H9 (cell line): Measurements from ENCODE around the gene HSPA4. TPM values are rescaled to one million over a fixed set of nuclear protein-coding genes. Genes with fewer than 3 reads are reported as not detected.

ENCODE experiments used
- DNase-seq: peaks from one replicate; pipeline ENCODE4 v3.0.0-alpha.2; 2017
- H2AFZ ChIP-seq: one replicate; pipeline ENCODE4 v1.6.1; 2013; ENCODE audit warnings: mild to moderate bottlenecking, low read length, control low read depth, moderate library complexity
- H2AK5ac ChIP-seq: 2 replicates; pipeline ENCODE4 v1.6.1; 2013; ENCODE audit warnings: low read length, control low read depth, mixed read lengths; ENCODE audit not compliant: insufficient read length
- H2BK120ac ChIP-seq: one replicate; pipeline ENCODE4 v1.6.1; 2013; ENCODE audit warnings: low read depth, mild to moderate bottlenecking, low read length, control low read depth, inconsistent platforms; ENCODE audit not compliant: poor library complexity, severe bottlenecking
- H2BK12ac ChIP-seq: 2 replicates; pipeline ENCODE4 v1.6.1; 2013; ENCODE audit warnings: low read length, control low read depth, mixed read lengths, low read depth; ENCODE audit not compliant: insufficient read length
- H2BK15ac ChIP-seq: 2 replicates; pipeline ENCODE4 v1.6.1; 2013; ENCODE audit warnings: low read depth, low read length, control low read depth
- H2BK20ac ChIP-seq: one replicate; pipeline ENCODE4 v1.6.1; 2013; ENCODE audit warnings: low read depth, mild to moderate bottlenecking, low read length, control low read depth, inconsistent platforms; ENCODE audit not compliant: poor library complexity, severe bottlenecking
- H2BK5ac ChIP-seq: 2 replicates; pipeline ENCODE4 v1.6.1; 2013; ENCODE audit warnings: low read length, control low read depth, mixed read lengths; ENCODE audit not compliant: insufficient read length
- H3K14ac ChIP-seq: 2 replicates; pipeline ENCODE4 v1.6.1; 2013; ENCODE audit warnings: low read length, control low read depth; ENCODE audit not compliant: insufficient read depth
- H3K18ac ChIP-seq: 2 replicates; pipeline ENCODE4 v1.6.1; 2013; ENCODE audit warnings: low read depth, mild to moderate bottlenecking, mixed read lengths, low read length, control low read depth; ENCODE audit not compliant: insufficient read length
- H3K23ac ChIP-seq: 2 replicates; pipeline ENCODE4 v1.6.1; 2013; ENCODE audit warnings: low read length, control low read depth, mixed read lengths, low read depth; ENCODE audit not compliant: insufficient read length
- H3K23me2 ChIP-seq: 2 replicates; pipeline ENCODE4 v1.6.1; 2013; ENCODE audit warnings: low read depth, mild to moderate bottlenecking, mixed read lengths, low read length, control low read depth; ENCODE audit not compliant: insufficient read length, poor library complexity, severe bottlenecking
- H3K27ac ChIP-seq: 2 replicates; pipeline ENCODE4 v1.5.1; 2013; ENCODE audit warnings: low read length, control low read depth, mixed read lengths, low read depth; ENCODE audit not compliant: insufficient read length
- H3K27me3 ChIP-seq: 2 replicates; pipeline ENCODE4 v1.6.1; 2013; ENCODE audit warnings: low read length, control low read depth, inconsistent platforms; ENCODE audit not compliant: insufficient read depth
- H3K4ac ChIP-seq: 2 replicates; pipeline ENCODE4 v1.6.1; 2013; ENCODE audit warnings: low read depth, mild to moderate bottlenecking, control low read depth, inconsistent platforms, low read length, moderate library complexity
- H3K4me1 ChIP-seq: 2 replicates; pipeline ENCODE4 v1.6.1; 2013; ENCODE audit warnings: low read length, control low read depth, inconsistent platforms; ENCODE audit not compliant: insufficient read depth
- H3K4me2 ChIP-seq: 2 replicates; pipeline ENCODE4 v1.6.1; 2013; ENCODE audit warnings: low read length, control low read depth, mixed read lengths; ENCODE audit not compliant: insufficient read length, insufficient read depth
- H3K56ac ChIP-seq: 2 replicates; pipeline ENCODE4 v1.6.1; 2013; ENCODE audit warnings: low read depth, mild to moderate bottlenecking, mixed read lengths, low read length, control low read depth; ENCODE audit not compliant: insufficient read length
- H3K79me1 ChIP-seq: 2 replicates; pipeline ENCODE4 v1.6.1; 2013; ENCODE audit warnings: low read depth, mild to moderate bottlenecking, moderate library complexity, low read length, control low read depth, inconsistent platforms; ENCODE audit not compliant: insufficient read depth, poor library complexity, severe bottlenecking
- H3K79me2 ChIP-seq: 2 replicates; pipeline ENCODE4 v1.6.1; 2013; ENCODE audit warnings: low read length, control low read depth, inconsistent platforms; ENCODE audit not compliant: insufficient read depth
- H3K9ac ChIP-seq: 2 replicates; pipeline ENCODE4 v1.6.1; 2013; ENCODE audit warnings: low read length, control low read depth, mixed read lengths; ENCODE audit not compliant: insufficient read length; ENCODE audit errors: extremely low read depth
- H3K9me3 ChIP-seq: one replicate; pipeline ENCODE4 v1.6.1; 2013; ENCODE audit warnings: low read depth, low read length, inconsistent platforms; ENCODE audit not compliant: control insufficient read depth
- H3T11ph ChIP-seq: one replicate; pipeline ENCODE4 v1.6.1; 2013; ENCODE audit warnings: mild to moderate bottlenecking, low read length, control low read depth, inconsistent platforms
- H4K20me1 ChIP-seq: one replicate; pipeline ENCODE4 v1.6.1; 2013; ENCODE audit not compliant: control insufficient read depth, insufficient read length, insufficient read depth
- H4K5ac ChIP-seq: 2 replicates; pipeline ENCODE4 v1.6.1; 2013; ENCODE audit warnings: low read depth, mild to moderate bottlenecking, mixed read lengths, low read length, control low read depth; ENCODE audit not compliant: insufficient read length
- H4K8ac ChIP-seq: replicated peaks from 2 replicates; pipeline ENCODE4 v1.6.1; 2013; ENCODE audit warnings: low read length, control low read depth, mixed read lengths, low read depth; ENCODE audit not compliant: insufficient read length
- H4K91ac ChIP-seq: 2 replicates; pipeline ENCODE4 v1.6.1; 2013; ENCODE audit warnings: low read depth, mild to moderate bottlenecking, moderate library complexity, mixed read lengths, low read length, control low read depth; ENCODE audit not compliant: insufficient read length
- H3K27ac Mint-ChIP-seq, 3 experiments: 2 replicates in 2 of 3; 3 replicates in 1 of 3; pipeline ENCODE4 v1.8.0; 2020 to 2021; ENCODE audit warnings: mixed read lengths in 3 of 3, mild to moderate bottlenecking in 1 of 3, moderate library complexity in 1 of 3
- H3K27me3 Mint-ChIP-seq: 2 replicates; pipeline ENCODE4 v1.8.0; 2021; ENCODE audit warnings: low read depth, mild to moderate bottlenecking, moderate library complexity, mixed read lengths
- H3K36me3 Mint-ChIP-seq, 3 experiments: 2 replicates in 2 of 3; 3 replicates in 1 of 3; pipeline ENCODE4 v1.8.0; 2020 to 2021; ENCODE audit warnings: low read depth in 3 of 3, mixed read lengths in 3 of 3; ENCODE audit not compliant: insufficient read depth in 1 of 3
- H3K4me1 Mint-ChIP-seq, 2 experiments: 2 replicates each; pipeline ENCODE4 v1.8.0; 2020; ENCODE audit warnings: mixed read lengths in 2 of 2
- H3K4me3 Mint-ChIP-seq, 2 experiments: 2 replicates in 1 of 2; 3 replicates in 1 of 2; pipeline ENCODE4 v1.8.0; 2020 to 2021; ENCODE audit warnings: mild to moderate bottlenecking in 2 of 2, mixed read lengths in 2 of 2, moderate library complexity in 1 of 2
- H3K9me3 Mint-ChIP-seq, 2 experiments: 2 replicates in 1 of 2; 3 replicates in 1 of 2; pipeline ENCODE4 v1.8.0; 2020; ENCODE audit warnings: mild to moderate bottlenecking in 2 of 2, mixed read lengths in 2 of 2, moderate library complexity in 1 of 2
- WGBS: extraction: QIAGEN DNeasy Blood & Tissue Kit; methylation state at CpG from one replicate; pipeline ENCODE4 v1.1.7; 2013; ENCODE audit warnings: missing lambda C conversion rate, low lambda C conversion rate, mixed read lengths; ENCODE audit not compliant: insufficient read length; ENCODE audit errors: extremely low coverage; 5-methylcytosine and 5-hydroxymethylcytosine counted together
- total RNA-seq: library from RNA; stranded (reverse); gene quantifications from 2 replicates; pipeline ENCODE4 v1.2.1, GENCODE V29; 2021
- TF ChIP-seq, protein P1 (sequence below): fragments of 200-600 bp; sonication (generic); conservative IDR thresholded peaks from 3 replicates; pipeline ENCODE4 v1.8.0; 2021; ENCODE audit warnings: antibody characterized with exemption, mild to moderate bottlenecking

HSPA4 gene
- total RNA-seq, 1 experiment from 2014 or later = 293 TPM

DNA sequence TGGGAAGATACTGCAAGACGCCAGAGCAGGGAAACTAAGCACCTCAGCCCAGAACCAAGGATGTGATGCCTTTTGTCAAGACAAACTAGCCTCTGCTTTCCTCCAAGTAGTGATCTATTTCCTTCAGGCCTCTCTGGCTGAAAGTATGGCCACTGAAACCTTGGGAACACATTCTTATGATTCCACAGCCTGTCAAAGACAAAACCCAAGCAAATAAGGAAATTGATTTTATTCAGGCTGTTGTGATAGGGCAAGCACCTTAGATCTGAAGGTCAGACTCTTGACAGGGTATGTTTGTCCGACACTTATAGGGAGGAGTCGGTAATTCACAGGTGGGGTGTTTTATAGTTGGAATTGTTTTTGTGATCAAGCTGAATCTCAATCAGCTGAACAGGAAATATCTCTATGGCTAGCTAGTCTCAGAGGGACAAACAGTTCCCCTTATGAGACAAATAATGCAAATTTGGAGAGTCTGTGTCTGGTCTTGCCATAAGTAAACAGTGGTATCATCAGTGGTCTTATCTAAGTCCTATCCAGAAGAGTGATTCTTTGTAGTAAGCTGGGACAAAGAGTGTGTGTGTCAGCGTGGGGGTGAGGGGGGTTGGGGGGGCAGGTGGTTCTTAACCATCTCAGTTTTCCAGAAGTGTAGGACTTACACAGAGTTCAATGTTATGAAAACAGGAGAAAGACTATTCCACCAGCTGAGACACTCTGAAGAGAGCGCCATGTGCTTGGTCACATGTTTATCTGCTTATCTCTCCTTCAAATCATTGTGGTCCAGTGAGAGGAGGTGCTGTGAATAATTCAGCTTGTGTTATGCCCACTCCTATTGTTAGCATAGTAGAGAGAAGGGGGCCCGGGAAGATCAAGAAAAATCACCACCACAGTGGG is 18.7 kb upstream of the HSPA4 start:
- Mint-ChIP-seq H3K4me1 (peaks cover 7 to 8% of the 10 kb centered on the region in 2 experiments; a peak in 3 of 4 replicates), H3K27me3 (no peaks in the 10 kb centered on the region; the same call in 1 of the 2 replicates), H3K9me3 (no peaks in the 10 kb centered on the region), H3K27ac (no peak overlapping the region), H3K4me3 (no peak overlapping the region), H3K36me3 (no peaks in the 10 kb centered on the region)
- H2AK5ac ChIP-seq = no peak overlapping the region
- no peak overlapping the region for H3K14ac ChIP-seq
- H3K4me2 ChIP-seq = no peak overlapping the region
- H3K79me2 ChIP-seq = no peaks in the 10 kb centered on the region
- no peaks in the 10 kb centered on the region for H3K4me1 ChIP-seq
- H3K56ac ChIP-seq = no peak overlapping the region
- no peak for DNase-seq
- no peaks in the 10 kb centered on the region for H3K9me3 ChIP-seq
- peak overlapping the region; percentile 23 for H3K27ac ChIP-seq
- H2BK20ac ChIP-seq = no peak overlapping the region
- no peak overlapping the region for H4K91ac ChIP-seq
- no peak overlapping the region for H3T11ph ChIP-seq
- H2BK12ac ChIP-seq = no peak overlapping the region
- no peak overlapping the region for H3K23ac ChIP-seq
- H3K9ac ChIP-seq = no peak overlapping the region
- no peak overlapping the region for H2BK15ac ChIP-seq
- no CpG with 5 or more reads among the region's 6 CpGs for WGBS
- H2BK5ac ChIP-seq = no peak overlapping the region
- H3K79me1 ChIP-seq = no peaks in the 10 kb centered on the region
- no peak overlapping the region for H2BK120ac ChIP-seq
- H3K4ac ChIP-seq = no peak overlapping the region
- H2AFZ ChIP-seq = no peak overlapping the region
- H4K5ac ChIP-seq = no peak overlapping the region
- no peak overlapping the region for H3K18ac ChIP-seq
- no peaks in the 10 kb centered on the region for H4K20me1 ChIP-seq
- TF ChIP-seq, protein P1, sequence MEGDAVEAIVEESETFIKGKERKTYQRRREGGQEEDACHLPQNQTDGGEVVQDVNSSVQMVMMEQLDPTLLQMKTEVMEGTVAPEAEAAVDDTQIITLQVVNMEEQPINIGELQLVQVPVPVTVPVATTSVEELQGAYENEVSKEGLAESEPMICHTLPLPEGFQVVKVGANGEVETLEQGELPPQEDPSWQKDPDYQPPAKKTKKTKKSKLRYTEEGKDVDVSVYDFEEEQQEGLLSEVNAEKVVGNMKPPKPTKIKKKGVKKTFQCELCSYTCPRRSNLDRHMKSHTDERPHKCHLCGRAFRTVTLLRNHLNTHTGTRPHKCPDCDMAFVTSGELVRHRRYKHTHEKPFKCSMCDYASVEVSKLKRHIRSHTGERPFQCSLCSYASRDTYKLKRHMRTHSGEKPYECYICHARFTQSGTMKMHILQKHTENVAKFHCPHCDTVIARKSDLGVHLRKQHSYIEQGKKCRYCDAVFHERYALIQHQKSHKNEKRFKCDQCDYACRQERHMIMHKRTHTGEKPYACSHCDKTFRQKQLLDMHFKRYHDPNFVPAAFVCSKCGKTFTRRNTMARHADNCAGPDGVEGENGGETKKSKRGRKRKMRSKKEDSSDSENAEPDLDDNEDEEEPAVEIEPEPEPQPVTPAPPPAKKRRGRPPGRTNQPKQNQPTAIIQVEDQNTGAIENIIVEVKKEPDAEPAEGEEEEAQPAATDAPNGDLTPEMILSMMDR = no peak
- no peaks in the 10 kb centered on the region for H3K27me3 ChIP-seq
- no peaks in the 10 kb centered on the region for H3K23me2 ChIP-seq
- no peak overlapping the region for H4K8ac ChIP-seq
